Heart right ventricle (tissue), 16 donors: Measurements from ENCODE around the gene PIP5K1B. TPM values are rescaled to one million over a fixed set of nuclear protein-coding genes. Genes with fewer than 3 reads are reported as not detected.

Experiments
- ATAC-seq, 8 donors: fragments of 200-7000 bp; cut with Tn5 transposase; one replicate each; pipeline ENCODE4 v1.9.1; 2020; ENCODE audit warnings: mild to moderate bottlenecking in 8 of 8, moderate library complexity in 8 of 8, moderate number of reproducible peaks in 1 of 8
- DNase-seq, 2 donors: peaks; one replicate each; pipeline ENCODE4 v3.0.0-alpha.2; 2020
- H3K27ac ChIP-seq, 10 donors: fragments of 200-600 bp; sonication (generic) in 2 of 10; one replicate each; pipeline versions ENCODE4 v1.5.0 to v1.8.0; 2020 to 2022; ENCODE audit warnings: mild to moderate bottlenecking in 3 of 10
- H3K27me3 ChIP-seq, 7 donors: fragments of 200-600 bp; one replicate each; pipeline ENCODE4 v1.8.0; 2021 to 2022; ENCODE audit warnings: mild to moderate bottlenecking in 2 of 7
- H3K36me3 ChIP-seq, 9 donors: fragments of 200-600 bp; sonication (generic) in 1 of 9; one replicate each; pipeline versions ENCODE4 v1.5.0 to v1.8.0; 2020 to 2022; ENCODE audit warnings: mild to moderate bottlenecking in 2 of 9
- H3K4me1 ChIP-seq, 9 donors: fragments of 200-600 bp; sonication (generic) in 1 of 9; one replicate each; pipeline versions ENCODE4 v1.5.0 to v1.8.0; 2020 to 2022; ENCODE audit warnings: mild to moderate bottlenecking in 4 of 9
- H3K4me3 ChIP-seq, 10 donors: fragments of 200-600 bp; sonication (generic) in 2 of 10; one replicate each; pipeline versions ENCODE4 v1.5.0 to v1.8.0; 2020 to 2022; ENCODE audit warnings: mild to moderate bottlenecking in 7 of 10, moderate library complexity in 2 of 10
- H3K9me3 ChIP-seq, 11 donors: fragments of 200-600 bp in 10 of 11; sonication (generic) in 2 of 11; one replicate each; pipeline versions ENCODE4 v1.5.0 to v1.8.0; 2013 to 2022; ENCODE audit warnings: mild to moderate bottlenecking in 2 of 11, control low read depth in 1 of 11, moderate library complexity in 1 of 11
- CTCF ChIP-seq, 9 donors: fragments of 200-600 bp; sonication (generic) in 2 of 9; IDR thresholded peaks; one replicate each; pipeline versions ENCODE4 v1.5.0 to v1.8.0; 2021 to 2022; ENCODE audit warnings: antibody characterized with exemption in 9 of 9, mild to moderate bottlenecking in 5 of 9, moderate library complexity in 1 of 9
- WGBS, 2 donors: extraction: QIAGEN DNeasy Blood & Tissue Kit; methylation state at CpG; one replicate each; pipeline ENCODE4 v1.1.7; 2013; ENCODE audit warnings: inconsistent platforms in 1 of 2; 5-methylcytosine and 5-hydroxymethylcytosine counted together
- intact Hi-C, 10 donors: fragments of 100-400 bp; cut with DNase I; formaldehyde crosslinking; loops; one replicate each; pipeline versions ENCODE4 v1.11.1 to v1.14.2; 2022
- polyA plus RNA-seq, 2 donors: library from polyadenylated mRNA; stranded (reverse); fragments of 200-250 nt; gene quantifications; one replicate each; pipeline ENCODE4 v1.2.3, GENCODE V29; 2013
- total RNA-seq, 10 donors: library from RNA; stranded (reverse); fragmentation: NEBNext Ultra II Directional in 3 of 10; extraction: Animal tissue kit (Norgen Biotek cat#: 25700) in 3 of 10; gene quantifications; one replicate each; pipeline versions ENCODE4 v1.2.1 to v1.2.4, GENCODE V29; 2021 to 2023
- donor health status: Arrhythmogenic right ventricular cardiomyopathy.
- donor health status: ischemic (EF 13 %, LVEDD 7.1; RV severe dilation, severe dysfunction).
- donor health status: healthy with polysubstance abuse.
- donor health status: DM: no; HTN: yes; CAD: no.
- donor health status: DM: no; HTN: no; CAD: no.
- donor health status: ischemic (EF 25% LVEDD 6.9; RV normal size, moderate dysfunction).
- donor health status: ischemic (EF 25% LVEDD 5.7; RV mildly dilated, moderate dysfunction).
- donor health status: healthy.
- donor health status: DM: yes; HTN: yes; CAD: no.
- donor health status: Ischemic cardiomyopathy.
- donor health status: ischemic (EF 35%, LVEDD 5.7; RV mildly dilated, moderate dysfunction).
- donor health status: nonischemic (EF 11% LVEDD 7.7; RV severe dilation, severe dysfunction).
- donor health status: DM: yes; HTN: yes; CAD: no.
- donor health status: PGD.
- donor health status: ischemic (EF 29% LVEDD 5.4; RV normal size, mild dysfunction).
- donor health status: nonischemic (EF 23%, LVEDD 6.1; RV moderate dilation, normal function).

The PIP5K1B gene
- total and polyA plus RNA-seq, 12 donors = 5.6 to 90.8 (median 48.1) TPM

DNA sequence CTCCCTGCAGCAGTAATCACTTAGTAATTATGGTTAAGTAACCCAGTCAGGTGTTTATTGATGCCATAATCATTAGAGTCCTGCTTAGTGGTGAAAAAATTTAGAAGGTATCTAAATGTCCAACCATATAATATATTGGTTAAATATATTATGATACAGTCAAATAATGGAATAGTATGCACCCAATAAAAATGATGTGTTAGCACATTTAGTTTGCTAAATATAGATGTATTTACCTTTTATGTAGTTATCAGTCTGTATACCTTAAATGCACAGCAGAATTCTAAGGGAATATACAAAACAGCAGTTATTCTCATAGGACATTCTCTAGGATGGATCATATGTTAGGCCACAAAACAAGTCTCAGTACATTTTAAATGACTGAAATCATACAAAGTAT is 218.4 kb downstream of the PIP5K1B start:
- intact Hi-C loops = no loop called here
- H3K27me3 ChIP-seq = no peaks in the 10 kb centered on the region
- TF ChIP-seq CTCF (IDR thresholded peaks at IDR 0.05) = no peak
- peaks cover 0 to 4% (median 0%) of the 10 kb centered on the region in 9 donors for H3K4me1 ChIP-seq
- DNase-seq (no peak), ATAC-seq (no peak)
- no peak overlapping the region for H3K27ac ChIP-seq
- H3K4me3 ChIP-seq = no peak overlapping the region
- peaks cover 0 to 12% (median 0%) of the 10 kb centered on the region in 9 donors for H3K36me3 ChIP-seq
- no peaks in the 10 kb centered on the region for H3K9me3 ChIP-seq

DNA sequence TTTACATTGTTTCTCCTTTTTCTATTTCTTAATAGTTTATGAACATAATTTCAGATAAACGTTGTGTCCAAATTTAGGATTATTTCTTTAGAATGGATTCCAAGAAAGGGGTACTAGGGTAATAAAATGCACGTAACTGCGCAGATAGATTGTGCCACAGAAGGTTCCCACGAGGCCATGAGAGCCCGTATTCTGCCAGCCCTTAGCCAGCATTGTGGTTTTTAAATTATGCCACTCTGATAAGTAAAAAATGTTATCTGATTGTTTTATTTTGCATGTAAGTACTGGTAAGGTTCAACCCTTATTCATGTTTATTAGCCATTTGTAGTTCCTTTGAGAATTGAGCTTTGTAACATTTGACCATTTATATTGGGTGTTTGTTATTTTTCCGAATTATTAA is 220.1 kb downstream of the PIP5K1B start:
- peaks cover 0 to 4% (median 0%) of the 10 kb centered on the region in 9 donors for H3K4me1 ChIP-seq
- H3K27ac ChIP-seq = no peak overlapping the region
- no peak for TF ChIP-seq CTCF (IDR thresholded peaks at IDR 0.05)
- intact Hi-C loops = no loop called here
- no peak overlapping the region for H3K4me3 ChIP-seq
- H3K9me3 ChIP-seq = no peaks in the 10 kb centered on the region
- H3K27me3 ChIP-seq = no peaks in the 10 kb centered on the region
- ATAC-seq = no peak
- no peak for DNase-seq
- H3K36me3 ChIP-seq = peaks cover 0 to 7% (median 0%) of the 10 kb centered on the region in 9 donors
- WGBS, 2 donors = 60 to 71% methylated on average over 6 of the region's 6 CpGs

GRCh38 chr9:68927165-68927564 is 222.1 kb downstream of the PIP5K1B start:
- WGBS, 2 donors = 81 to 89% methylated on average over 2 of the region's 2 CpGs
- Histone ChIP-seq H3K9me3 (no peaks in the 10 kb centered on the region), H3K27me3 (no peaks in the 10 kb centered on the region), H3K27ac (no peak overlapping the region), H3K4me1 (peaks cover 0 to 4% (median 0%) of the 10 kb centered on the region in 9 donors), H3K4me3 (no peak overlapping the region), H3K36me3 (peaks cover 0 to 7% (median 0%) of the 10 kb centered on the region in 9 donors)
- no peak for DNase-seq
- intact Hi-C loops = no loop called here
- TF ChIP-seq CTCF (IDR thresholded peaks at IDR 0.05) = no peak
- no peak for ATAC-seq

DNA sequence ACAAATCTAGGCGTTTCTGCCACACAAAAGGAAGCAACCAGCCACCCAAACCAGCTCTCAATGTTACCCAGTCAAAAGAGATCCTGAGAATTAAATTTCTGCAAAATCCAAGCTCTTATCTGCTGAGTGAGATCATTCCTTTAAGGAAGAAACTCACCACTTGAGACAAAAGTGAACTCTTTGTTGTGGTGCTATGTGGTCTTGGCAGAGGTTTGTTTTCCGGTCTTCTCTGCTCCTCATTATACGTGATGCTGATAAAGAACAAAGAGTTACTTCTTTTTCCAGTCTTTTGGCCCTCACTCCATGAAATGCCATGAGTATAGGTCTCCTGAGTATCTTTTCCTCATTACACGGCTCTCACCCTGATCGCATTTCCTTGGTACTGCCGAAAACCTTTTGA is 226.8 kb downstream of the PIP5K1B start:
- ATAC-seq (no peak), DNase-seq (no peak)
- intact Hi-C loops = loop anchor here in 1 of 10 donors (10.0 kb wide), 1 partner anchor 63 kb away; no protein-coding TSS in a partner anchor
- H3K27me3 ChIP-seq = no peaks in the 10 kb centered on the region
- TF ChIP-seq CTCF (IDR thresholded peaks at IDR 0.05) = no peak
- H3K27ac ChIP-seq = no peak overlapping the region
- 64 to 72% methylated on average over 6 of the region's 6 CpGs for WGBS, 2 donors
- H3K9me3 ChIP-seq = no peaks in the 10 kb centered on the region
- H3K4me3 ChIP-seq = no peak overlapping the region
- peaks cover 0 to 10% (median 0%) of the 10 kb centered on the region in 9 donors for H3K36me3 ChIP-seq
- peaks cover 0 to 7% (median 0%) of the 10 kb centered on the region in 9 donors for H3K4me1 ChIP-seq
